OCI-LY1 (cell line): ENCODE results near the gene LLCFC1.

ENCODE experiments used
- EZH2 ChIP-seq: fragments of 200-600 bp; sonication (generic), shearing (Covaris generic); IDR thresholded peaks from 2 replicates; pipeline ENCODE4 v1.8.0; 2017; ENCODE audit warnings: borderline replicate concordance, mixed run types, mild to moderate bottlenecking, antibody characterized with exemption, low read length, moderate library complexity, mixed read lengths
- TF ChIP-seq, protein P1 (sequence below): fragments of 200-600 bp; sonication (generic), shearing (Covaris generic); IDR thresholded peaks from 2 replicates; pipeline ENCODE4 v1.5.1; 2017; ENCODE audit warnings: mild to moderate bottlenecking, antibody characterized with exemption, low read length, moderate library complexity, mixed read lengths

DNA sequence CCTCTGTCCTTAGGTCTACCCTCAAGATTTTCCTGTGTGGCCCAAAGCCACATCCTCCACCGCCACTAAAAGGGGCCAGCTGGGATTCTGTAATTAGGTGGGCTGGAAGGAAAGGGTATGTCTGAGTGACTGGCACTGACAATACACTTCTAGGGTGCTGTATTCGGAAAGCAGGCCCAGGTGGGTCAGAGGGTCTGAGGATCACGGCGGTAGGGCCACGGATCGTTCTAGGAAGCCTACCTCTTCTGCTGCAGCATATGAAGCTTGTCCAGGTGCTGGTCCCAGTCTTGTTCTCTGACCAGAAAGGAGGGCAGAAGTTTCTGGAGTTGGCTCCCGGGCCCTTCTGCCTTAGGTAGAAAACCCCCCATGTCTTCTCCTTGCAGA lies 6.2 kb upstream of the LLCFC1 start:
- TF ChIP-seq, protein P1, sequence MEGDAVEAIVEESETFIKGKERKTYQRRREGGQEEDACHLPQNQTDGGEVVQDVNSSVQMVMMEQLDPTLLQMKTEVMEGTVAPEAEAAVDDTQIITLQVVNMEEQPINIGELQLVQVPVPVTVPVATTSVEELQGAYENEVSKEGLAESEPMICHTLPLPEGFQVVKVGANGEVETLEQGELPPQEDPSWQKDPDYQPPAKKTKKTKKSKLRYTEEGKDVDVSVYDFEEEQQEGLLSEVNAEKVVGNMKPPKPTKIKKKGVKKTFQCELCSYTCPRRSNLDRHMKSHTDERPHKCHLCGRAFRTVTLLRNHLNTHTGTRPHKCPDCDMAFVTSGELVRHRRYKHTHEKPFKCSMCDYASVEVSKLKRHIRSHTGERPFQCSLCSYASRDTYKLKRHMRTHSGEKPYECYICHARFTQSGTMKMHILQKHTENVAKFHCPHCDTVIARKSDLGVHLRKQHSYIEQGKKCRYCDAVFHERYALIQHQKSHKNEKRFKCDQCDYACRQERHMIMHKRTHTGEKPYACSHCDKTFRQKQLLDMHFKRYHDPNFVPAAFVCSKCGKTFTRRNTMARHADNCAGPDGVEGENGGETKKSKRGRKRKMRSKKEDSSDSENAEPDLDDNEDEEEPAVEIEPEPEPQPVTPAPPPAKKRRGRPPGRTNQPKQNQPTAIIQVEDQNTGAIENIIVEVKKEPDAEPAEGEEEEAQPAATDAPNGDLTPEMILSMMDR = no peak
- TF ChIP-seq EZH2 = no peak
